ENCODE data around the gene REXO1. TPM values are rescaled to one million over a fixed set of nuclear protein-coding genes. Genes with fewer than 3 reads are reported as not detected.

Gene REXO1
- total and polyA plus RNA-seq, 2 experiments from 2014 or later: 20.2 to 90.1 TPM

DNA sequence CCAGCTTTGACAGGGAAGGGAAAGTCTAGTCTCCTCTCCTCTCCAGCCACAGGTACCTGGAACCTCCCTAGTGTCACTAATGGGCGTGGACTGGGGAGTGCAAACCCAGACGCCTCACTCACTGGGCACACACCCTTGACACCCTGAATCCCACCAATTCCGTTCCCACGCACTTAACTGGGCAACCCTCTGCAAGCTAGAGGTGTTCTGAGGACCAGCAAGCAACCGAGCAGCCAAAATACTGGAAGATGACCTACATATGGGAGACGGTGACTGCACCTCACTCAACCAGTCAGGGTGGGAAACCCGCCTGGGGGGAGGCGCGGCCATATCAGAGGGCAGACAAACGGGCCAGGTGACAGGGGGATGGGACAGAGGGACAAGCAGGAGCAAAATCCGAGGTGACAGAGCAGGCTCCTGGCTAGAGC lies 36.0 kb upstream of the REXO1 start:
- Histone ChIP-seq H3K4me3 (peak overlapping the region; percentile 89), H3K79me2 (replicated peaks; ENCODE audit: insufficient read depth) (peaks cover 27% of the 10 kb centered on the region), H3K4me1 (ENCODE audit: insufficient read depth) (peaks cover 14% of the 10 kb centered on the region; the same call in 1 of the 2 replicates), H3K4me2 (peak overlapping the region; percentile 98), H3K9me2 (ENCODE audit: insufficient read depth) (no peaks in the 10 kb centered on the region), H3K36me3 (ENCODE audit: insufficient read depth) (no peaks in the 10 kb centered on the region), H3F3A (replicated peaks; ENCODE audit: low read depth) (peaks cover 5% of the 10 kb centered on the region), H2AFZ (no peak overlapping the region), H4K20me1 (replicated peaks; ENCODE audit: insufficient read depth) (peaks cover 16% of the 10 kb centered on the region), H3K27me3 (ENCODE audit: insufficient read depth) (no peaks in the 10 kb centered on the region), H3K27ac (ENCODE audit: low read depth) (no peak overlapping the region)
- Mint-ChIP-seq H3K4me1 (peaks cover 31% of the 10 kb centered on the region), H3K36me3 (ENCODE audit: low read depth) (no peaks in the 10 kb centered on the region; the same call in 2 of the 3 replicates), H3K27me3 (ENCODE audit: insufficient read depth, low read depth, poor library complexity) (peaks cover 11% of the 10 kb centered on the region), H3K27ac (peak overlapping the region; percentile 40; the same call in 1 of the 2 replicates), H3K9me3 (no peaks in the 10 kb centered on the region; the same call in 2 of the 3 replicates), H3K4me3 (peak overlapping the region; percentile 91)
- ATAC-seq (no peak), DNase-seq (ENCODE audit: low spot score) (no peak)
- no peak for TF ChIP-seq ZNF114 (CRISPR knock-in tag; IDR thresholded peaks at IDR 0.05)
- no peak for TF ChIP-seq NANOG (IDR thresholded peaks at IDR 0.05; ENCODE audit: borderline replicate concordance)
- TF ChIP-seq, protein P1, sequence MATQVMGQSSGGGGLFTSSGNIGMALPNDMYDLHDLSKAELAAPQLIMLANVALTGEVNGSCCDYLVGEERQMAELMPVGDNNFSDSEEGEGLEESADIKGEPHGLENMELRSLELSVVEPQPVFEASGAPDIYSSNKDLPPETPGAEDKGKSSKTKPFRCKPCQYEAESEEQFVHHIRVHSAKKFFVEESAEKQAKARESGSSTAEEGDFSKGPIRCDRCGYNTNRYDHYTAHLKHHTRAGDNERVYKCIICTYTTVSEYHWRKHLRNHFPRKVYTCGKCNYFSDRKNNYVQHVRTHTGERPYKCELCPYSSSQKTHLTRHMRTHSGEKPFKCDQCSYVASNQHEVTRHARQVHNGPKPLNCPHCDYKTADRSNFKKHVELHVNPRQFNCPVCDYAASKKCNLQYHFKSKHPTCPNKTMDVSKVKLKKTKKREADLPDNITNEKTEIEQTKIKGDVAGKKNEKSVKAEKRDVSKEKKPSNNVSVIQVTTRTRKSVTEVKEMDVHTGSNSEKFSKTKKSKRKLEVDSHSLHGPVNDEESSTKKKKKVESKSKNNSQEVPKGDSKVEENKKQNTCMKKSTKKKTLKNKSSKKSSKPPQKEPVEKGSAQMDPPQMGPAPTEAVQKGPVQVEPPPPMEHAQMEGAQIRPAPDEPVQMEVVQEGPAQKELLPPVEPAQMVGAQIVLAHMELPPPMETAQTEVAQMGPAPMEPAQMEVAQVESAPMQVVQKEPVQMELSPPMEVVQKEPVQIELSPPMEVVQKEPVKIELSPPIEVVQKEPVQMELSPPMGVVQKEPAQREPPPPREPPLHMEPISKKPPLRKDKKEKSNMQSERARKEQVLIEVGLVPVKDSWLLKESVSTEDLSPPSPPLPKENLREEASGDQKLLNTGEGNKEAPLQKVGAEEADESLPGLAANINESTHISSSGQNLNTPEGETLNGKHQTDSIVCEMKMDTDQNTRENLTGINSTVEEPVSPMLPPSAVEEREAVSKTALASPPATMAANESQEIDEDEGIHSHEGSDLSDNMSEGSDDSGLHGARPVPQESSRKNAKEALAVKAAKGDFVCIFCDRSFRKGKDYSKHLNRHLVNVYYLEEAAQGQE (IDR thresholded peaks at IDR 0.05; ENCODE audit: unreplicated experiment): no peak
- TF ChIP-seq STAT1 (IDR thresholded peaks at IDR 0.05; ENCODE audit: unreplicated experiment): no peak
- TF ChIP-seq CREB1 (CRISPR knock-in tag; IDR thresholded peaks at IDR 0.05; ENCODE audit: low read depth): no peak
- TF ChIP-seq, protein P2, sequence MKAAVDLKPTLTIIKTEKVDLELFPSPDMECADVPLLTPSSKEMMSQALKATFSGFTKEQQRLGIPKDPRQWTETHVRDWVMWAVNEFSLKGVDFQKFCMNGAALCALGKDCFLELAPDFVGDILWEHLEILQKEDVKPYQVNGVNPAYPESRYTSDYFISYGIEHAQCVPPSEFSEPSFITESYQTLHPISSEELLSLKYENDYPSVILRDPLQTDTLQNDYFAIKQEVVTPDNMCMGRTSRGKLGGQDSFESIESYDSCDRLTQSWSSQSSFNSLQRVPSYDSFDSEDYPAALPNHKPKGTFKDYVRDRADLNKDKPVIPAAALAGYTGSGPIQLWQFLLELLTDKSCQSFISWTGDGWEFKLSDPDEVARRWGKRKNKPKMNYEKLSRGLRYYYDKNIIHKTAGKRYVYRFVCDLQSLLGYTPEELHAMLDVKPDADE (IDR thresholded peaks at IDR 0.05): no peak
- TF ChIP-seq POLR2AphosphoS5 (IDR thresholded peaks at IDR 0.05; ENCODE audit: low read depth): no peak
- no peak for TF ChIP-seq EZH2 (IDR thresholded peaks at IDR 0.05; ENCODE audit: low read depth, unreplicated experiment)
- TF ChIP-seq JUNB (IDR thresholded peaks at IDR 0.05; ENCODE audit: unreplicated experiment): no peak
- no peak for TF ChIP-seq ZNF331 (CRISPR knock-in tag; IDR thresholded peaks at IDR 0.05; ENCODE audit: low read depth)
- TF ChIP-seq, protein P3, sequence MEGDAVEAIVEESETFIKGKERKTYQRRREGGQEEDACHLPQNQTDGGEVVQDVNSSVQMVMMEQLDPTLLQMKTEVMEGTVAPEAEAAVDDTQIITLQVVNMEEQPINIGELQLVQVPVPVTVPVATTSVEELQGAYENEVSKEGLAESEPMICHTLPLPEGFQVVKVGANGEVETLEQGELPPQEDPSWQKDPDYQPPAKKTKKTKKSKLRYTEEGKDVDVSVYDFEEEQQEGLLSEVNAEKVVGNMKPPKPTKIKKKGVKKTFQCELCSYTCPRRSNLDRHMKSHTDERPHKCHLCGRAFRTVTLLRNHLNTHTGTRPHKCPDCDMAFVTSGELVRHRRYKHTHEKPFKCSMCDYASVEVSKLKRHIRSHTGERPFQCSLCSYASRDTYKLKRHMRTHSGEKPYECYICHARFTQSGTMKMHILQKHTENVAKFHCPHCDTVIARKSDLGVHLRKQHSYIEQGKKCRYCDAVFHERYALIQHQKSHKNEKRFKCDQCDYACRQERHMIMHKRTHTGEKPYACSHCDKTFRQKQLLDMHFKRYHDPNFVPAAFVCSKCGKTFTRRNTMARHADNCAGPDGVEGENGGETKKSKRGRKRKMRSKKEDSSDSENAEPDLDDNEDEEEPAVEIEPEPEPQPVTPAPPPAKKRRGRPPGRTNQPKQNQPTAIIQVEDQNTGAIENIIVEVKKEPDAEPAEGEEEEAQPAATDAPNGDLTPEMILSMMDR (conservative IDR thresholded peaks at IDR 0.05; ENCODE audit: low read depth in 2 of 2): no peak
- no peak for TF ChIP-seq EZH2phosphoT487 (IDR thresholded peaks at IDR 0.05; ENCODE audit: unreplicated experiment)
- TF ChIP-seq, protein P4, sequence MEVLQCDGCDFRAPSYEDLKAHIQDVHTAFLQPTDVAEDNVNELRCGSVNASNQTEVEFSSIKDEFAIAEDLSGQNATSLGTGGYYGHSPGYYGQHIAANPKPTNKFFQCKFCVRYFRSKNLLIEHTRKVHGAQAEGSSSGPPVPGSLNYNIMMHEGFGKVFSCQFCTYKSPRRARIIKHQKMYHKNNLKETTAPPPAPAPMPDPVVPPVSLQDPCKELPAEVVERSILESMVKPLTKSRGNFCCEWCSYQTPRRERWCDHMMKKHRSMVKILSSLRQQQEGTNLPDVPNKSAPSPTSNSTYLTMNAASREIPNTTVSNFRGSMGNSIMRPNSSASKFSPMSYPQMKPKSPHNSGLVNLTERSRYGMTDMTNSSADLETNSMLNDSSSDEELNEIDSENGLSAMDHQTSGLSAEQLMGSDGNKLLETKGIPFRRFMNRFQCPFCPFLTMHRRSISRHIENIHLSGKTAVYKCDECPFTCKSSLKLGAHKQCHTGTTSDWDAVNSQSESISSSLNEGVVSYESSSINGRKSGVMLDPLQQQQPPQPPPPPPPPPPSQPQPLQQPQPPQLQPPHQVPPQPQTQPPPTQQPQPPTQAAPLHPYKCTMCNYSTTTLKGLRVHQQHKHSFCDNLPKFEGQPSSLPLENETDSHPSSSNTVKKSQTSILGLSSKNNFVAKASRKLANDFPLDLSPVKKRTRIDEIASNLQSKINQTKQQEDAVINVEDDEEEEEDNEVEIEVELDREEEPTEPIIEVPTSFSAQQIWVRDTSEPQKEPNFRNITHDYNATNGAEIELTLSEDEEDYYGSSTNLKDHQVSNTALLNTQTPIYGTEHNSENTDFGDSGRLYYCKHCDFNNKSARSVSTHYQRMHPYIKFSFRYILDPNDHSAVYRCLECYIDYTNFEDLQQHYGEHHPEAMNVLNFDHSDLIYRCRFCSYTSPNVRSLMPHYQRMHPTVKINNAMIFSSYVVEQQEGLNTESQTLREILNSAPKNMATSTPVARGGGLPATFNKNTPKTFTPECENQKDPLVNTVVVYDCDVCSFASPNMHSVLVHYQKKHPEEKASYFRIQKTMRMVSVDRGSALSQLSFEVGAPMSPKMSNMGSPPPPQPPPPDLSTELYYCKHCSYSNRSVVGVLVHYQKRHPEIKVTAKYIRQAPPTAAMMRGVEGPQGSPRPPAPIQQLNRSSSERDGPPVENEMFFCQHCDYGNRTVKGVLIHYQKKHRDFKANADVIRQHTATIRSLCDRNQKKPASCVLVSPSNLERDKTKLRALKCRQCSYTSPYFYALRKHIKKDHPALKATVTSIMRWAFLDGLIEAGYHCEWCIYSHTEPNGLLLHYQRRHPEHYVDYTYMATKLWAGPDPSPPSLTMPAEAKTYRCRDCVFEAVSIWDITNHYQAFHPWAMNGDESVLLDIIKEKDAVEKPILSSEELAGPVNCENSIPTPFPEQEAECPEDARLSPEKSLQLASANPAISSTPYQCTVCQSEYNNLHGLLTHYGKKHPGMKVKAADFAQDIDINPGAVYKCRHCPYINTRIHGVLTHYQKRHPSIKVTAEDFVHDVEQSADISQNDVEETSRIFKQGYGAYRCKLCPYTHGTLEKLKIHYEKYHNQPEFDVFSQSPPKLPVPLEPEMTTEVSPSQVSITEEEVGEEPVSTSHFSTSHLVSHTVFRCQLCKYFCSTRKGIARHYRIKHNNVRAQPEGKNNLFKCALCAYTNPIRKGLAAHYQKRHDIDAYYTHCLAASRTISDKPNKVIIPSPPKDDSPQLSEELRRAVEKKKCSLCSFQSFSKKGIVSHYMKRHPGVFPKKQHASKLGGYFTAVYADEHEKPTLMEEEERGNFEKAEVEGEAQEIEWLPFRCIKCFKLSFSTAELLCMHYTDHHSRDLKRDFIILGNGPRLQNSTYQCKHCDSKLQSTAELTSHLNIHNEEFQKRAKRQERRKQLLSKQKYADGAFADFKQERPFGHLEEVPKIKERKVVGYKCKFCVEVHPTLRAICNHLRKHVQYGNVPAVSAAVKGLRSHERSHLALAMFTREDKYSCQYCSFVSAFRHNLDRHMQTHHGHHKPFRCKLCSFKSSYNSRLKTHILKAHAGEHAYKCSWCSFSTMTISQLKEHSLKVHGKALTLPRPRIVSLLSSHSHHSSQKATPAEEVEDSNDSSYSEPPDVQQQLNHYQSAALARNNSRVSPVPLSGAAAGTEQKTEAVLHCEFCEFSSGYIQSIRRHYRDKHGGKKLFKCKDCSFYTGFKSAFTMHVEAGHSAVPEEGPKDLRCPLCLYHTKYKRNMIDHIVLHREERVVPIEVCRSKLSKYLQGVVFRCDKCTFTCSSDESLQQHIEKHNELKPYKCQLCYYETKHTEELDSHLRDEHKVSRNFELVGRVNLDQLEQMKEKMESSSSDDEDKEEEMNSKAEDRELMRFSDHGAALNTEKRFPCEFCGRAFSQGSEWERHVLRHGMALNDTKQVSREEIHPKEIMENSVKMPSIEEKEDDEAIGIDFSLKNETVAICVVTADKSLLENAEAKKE (CRISPR knock-in tag; IDR thresholded peaks at IDR 0.05): no peak
